ENCODE results near the gene RAB3C. TPM values are rescaled to one million over a fixed set of nuclear protein-coding genes. Genes with fewer than 3 reads are reported as not detected.
"Not testable (repeated sequence)": the region's sequence is repeated elsewhere in the genome, so short reads cannot be mapped to it uniquely, and the experiment has no call there.

The RAB3C gene
- total and polyA plus RNA-seq, 12 donors = 0.08 to 4.9 (median 0.37) TPM

DNA sequence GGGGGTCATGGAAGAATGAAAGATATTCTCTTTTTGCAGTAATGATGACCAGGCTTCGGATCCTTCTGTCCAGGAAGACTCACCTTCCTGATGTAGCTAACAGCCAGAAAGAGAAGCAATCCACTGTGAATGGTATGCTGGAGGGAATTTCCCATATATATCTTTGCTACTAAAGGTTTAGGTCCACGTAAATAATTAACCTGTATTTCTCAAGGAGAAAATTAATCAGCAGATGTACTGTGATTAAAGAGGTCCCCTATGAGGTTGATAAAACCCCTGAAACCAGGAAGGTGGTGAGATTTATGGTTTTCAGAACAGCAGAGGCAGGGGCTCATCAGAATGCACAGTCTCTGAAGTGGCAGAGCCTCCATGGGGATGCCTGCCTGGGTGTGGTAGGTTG lies 11.4 kb upstream of the RAB3C start:
- no peak overlapping the region for H3K4me3 ChIP-seq
- ATAC-seq (no peak), DNase-seq (no peak)
- H3K4me1 ChIP-seq = no peaks in the 10 kb centered on the region
- peaks cover 0 to 14% (median 0%) of the 10 kb centered on the region in 7 donors for H3K27me3 ChIP-seq
- H3K27ac ChIP-seq = no peak overlapping the region
- intact Hi-C loops (cut with DNase I) = no loop called here
- H3K9me3 ChIP-seq = peaks cover 0 to 16% (median 0%) of the 10 kb centered on the region in 11 donors
- TF ChIP-seq, protein P1, sequence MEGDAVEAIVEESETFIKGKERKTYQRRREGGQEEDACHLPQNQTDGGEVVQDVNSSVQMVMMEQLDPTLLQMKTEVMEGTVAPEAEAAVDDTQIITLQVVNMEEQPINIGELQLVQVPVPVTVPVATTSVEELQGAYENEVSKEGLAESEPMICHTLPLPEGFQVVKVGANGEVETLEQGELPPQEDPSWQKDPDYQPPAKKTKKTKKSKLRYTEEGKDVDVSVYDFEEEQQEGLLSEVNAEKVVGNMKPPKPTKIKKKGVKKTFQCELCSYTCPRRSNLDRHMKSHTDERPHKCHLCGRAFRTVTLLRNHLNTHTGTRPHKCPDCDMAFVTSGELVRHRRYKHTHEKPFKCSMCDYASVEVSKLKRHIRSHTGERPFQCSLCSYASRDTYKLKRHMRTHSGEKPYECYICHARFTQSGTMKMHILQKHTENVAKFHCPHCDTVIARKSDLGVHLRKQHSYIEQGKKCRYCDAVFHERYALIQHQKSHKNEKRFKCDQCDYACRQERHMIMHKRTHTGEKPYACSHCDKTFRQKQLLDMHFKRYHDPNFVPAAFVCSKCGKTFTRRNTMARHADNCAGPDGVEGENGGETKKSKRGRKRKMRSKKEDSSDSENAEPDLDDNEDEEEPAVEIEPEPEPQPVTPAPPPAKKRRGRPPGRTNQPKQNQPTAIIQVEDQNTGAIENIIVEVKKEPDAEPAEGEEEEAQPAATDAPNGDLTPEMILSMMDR (IDR thresholded peaks at IDR 0.05) = no peak
- 80 to 81% methylated on average over 2 of the region's 2 CpGs for WGBS, 2 donors
- no peaks in the 10 kb centered on the region for H3K36me3 ChIP-seq

DNA sequence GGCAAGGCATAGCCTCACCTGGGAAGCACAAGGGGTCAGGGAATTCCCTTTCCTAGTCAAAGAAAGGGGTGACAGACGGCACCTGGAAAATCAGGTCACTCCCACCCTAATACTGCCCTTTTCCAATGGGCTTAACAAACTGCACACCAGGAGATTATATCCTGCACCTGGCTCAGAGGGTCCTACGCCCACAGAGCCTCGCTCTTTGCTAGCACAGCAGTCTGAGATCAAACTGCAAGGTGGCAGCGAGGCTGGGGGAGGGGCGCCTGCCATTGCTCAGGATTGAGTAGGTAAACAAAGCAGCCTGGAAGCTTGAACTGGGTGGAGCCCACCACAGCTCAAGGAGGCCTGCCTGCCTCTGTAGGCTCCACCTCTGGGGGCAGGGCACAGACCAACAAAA lies 9.9 kb upstream of the RAB3C start:
- Histone ChIP-seq H3K27me3 (peaks cover 0 to 14% (median 0%) of the 10 kb centered on the region in 7 donors), H3K9me3 (peaks cover 0 to 21% (median 0%) of the 10 kb centered on the region in 11 donors)
- intact Hi-C loops (cut with DNase I); H3K4me3 ChIP-seq; ATAC-seq; DNase-seq; H3K27ac ChIP-seq; H3K36me3 ChIP-seq; H3K4me1 ChIP-seq: not testable (repeated sequence)
- WGBS, 2 donors = 80 to 85% methylated on average over 5 of the region's 5 CpGs

DNA sequence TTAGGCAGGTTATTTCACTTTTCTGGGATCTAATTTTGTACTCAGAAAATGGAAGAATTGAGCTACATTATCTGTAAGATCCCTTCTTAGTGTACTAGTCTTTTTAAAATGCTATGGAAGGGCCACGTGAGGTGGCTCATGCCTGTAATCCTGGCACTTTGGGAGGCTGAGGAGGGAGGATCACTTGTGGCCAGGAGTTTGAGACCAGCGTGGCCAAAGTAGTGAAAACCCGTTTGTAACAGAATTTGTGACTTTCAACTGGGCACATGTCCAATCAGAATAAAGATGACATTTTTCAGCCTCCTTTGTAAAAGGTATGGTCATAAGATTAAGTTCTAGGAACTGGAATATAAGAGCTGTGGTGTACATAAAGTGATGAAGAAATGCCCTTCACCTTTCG lies 3.1 kb upstream of the RAB3C start:
- TF ChIP-seq, protein P1 (IDR thresholded peaks at IDR 0.05) = no peak
- 57 to 71% methylated on average over 4 of the region's 4 CpGs for WGBS, 2 donors
- Histone ChIP-seq H3K9me3 (peaks cover 0 to 8% (median 0%) of the 10 kb centered on the region in 11 donors), H3K36me3 (no peaks in the 10 kb centered on the region), H3K4me3 (no peak overlapping the region), H3K27ac (no peak overlapping the region), H3K4me1 (peaks cover 0 to 18% (median 12%) of the 10 kb centered on the region in 9 donors), H3K27me3 (peaks cover 0 to 56% (median 35%) of the 10 kb centered on the region in 7 donors)
- ATAC-seq (no peak), DNase-seq (no peak)
- intact Hi-C loops (cut with DNase I) = no loop called here

DNA sequence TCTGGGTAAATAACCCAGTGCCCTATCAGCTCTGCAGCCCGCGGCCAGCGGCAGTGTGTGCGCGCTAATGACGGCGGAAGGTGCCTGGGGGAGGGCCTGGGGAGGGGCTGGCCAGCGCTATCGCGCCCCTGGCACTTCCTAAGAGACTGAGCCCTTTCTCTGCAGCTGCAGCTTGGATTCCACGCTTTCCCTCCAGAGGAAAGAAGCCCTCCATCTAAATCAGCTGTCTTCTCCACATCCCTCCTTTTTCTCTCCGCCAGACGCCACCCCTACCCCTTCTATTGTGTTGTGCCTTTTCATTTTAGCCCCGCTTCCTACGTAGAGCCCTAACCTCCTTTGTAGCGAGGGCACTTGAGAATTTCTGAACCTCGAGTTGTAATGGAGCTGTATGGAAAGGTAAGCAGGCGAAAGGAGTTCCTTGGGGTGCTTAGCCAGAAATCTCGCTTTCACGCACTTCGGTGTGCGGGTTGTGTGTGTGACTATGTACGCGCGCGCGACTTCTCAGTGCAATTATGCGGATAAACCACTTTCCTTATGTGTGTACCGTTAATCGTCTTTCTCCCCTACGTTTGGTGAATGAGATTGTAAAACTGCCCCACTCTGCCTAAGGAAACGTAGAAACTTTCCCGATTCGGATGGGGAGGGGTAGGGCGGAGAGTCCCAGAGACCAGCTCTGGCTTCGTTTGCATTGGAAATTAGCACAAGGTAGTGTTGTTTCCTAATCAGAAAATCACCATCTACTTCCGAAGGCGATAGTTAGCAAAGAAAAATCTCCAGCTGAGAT lies 664 bp upstream of the RAB3C start:
- Histone ChIP-seq H3K4me1 (peaks cover 0 to 18% (median 12%) of the 10 kb centered on the region in 9 donors), H3K36me3 (no peaks in the 10 kb centered on the region), H3K27me3 (peaks cover 0 to 76% (median 38%) of the 10 kb centered on the region in 7 donors), H3K27ac (peak overlapping the region in 1 of 10 donors; percentile 13), H3K4me3 (peak overlapping the region; percentile 30 to 65 (median 60)), H3K9me3 (peaks cover 0 to 2% (median 0%) of the 10 kb centered on the region in 11 donors)
- DNase-seq = no peak
- TF ChIP-seq, protein P1 (IDR thresholded peaks at IDR 0.05) = no peak
- ATAC-seq = peak in 6 of 8 donors; percentile 15 to 41 (median 30)
- WGBS, 2 donors = 1% methylated on average over 38 of the region's 38 CpGs
- intact Hi-C loops (cut with DNase I) = no loop called here

DNA sequence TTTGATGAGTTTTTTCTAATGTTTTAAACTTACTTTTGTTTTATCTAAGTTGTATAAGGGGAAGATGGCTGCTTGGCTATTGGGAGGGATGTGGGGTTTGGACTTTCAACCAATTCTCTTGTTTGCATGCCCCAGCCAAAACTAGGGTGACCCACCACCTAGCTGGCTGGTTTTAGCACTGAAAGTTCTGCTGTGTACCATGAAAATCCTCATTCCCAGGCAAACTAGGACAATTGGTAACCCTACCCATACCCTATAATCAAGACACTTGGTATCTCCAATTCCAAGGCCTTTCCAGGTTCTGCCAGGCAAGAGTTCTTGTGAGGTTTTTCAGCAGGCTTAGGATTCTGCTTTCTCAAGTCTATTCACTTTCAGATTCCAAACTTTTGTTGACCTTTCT lies 13.1 kb downstream of the RAB3C start:
- intact Hi-C loops (cut with DNase I) = no loop called here
- peaks cover 0 to 3% (median 0%) of the 10 kb centered on the region in 7 donors for H3K27me3 ChIP-seq
- TF ChIP-seq, protein P1 (IDR thresholded peaks at IDR 0.05) = no peak
- ATAC-seq (no peak), DNase-seq (no peak)
- no peak overlapping the region for H3K27ac ChIP-seq
- no peaks in the 10 kb centered on the region for H3K9me3 ChIP-seq
- no peaks in the 10 kb centered on the region for H3K4me1 ChIP-seq
- H3K4me3 ChIP-seq = no peak overlapping the region
- no peaks in the 10 kb centered on the region for H3K36me3 ChIP-seq

Measured in heart right ventricle (tissue), 16 donors.